Measurements from ENCODE around the gene LRRC41.

The LRRC41 gene

DNA sequence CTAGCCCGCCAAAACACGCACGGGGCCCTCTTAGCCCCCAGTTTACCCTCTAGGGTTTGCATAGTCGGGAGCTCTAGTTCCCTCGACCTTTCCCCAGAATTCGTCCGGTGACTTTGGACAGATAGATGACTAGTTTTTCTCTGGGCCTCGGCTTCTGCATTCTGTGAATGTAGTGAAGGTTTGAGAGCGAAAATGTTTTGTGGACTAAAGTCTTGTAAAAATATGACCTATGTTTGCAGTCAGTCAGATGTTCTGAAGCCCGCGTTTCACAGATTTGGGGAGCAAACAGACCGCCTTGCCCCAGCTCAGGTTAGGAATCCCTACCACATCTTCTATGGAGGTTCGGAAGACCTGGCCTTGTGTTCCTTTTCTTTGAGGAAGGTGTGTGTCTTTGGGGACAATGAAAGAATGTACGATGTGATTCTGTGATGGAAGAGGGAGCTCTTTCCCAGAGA lies 483 bp upstream of the LRRC41 start:
- no peak for DNase-seq (ENCODE audit: insufficient read length, low spot score)
- no peak for FAIRE-seq
- no peak for TF ChIP-seq POLR2AphosphoS5 (IDR thresholded peaks at IDR 0.05; ENCODE audit: low read depth, low read length)
- no peak for TF ChIP-seq PAX5 (IDR thresholded peaks at IDR 0.05; ENCODE audit: insufficient read depth, low read length, severe bottlenecking)
- TF ChIP-seq POLR2A (IDR thresholded peaks at IDR 0.05; ENCODE audit: low read depth, low read length) = no peak
- TF ChIP-seq POU2F2 (IDR thresholded peaks at IDR 0.05; ENCODE audit: low read depth, low read length) = 0 out of 2 replicates have a peak, but pooled peaks have one; percentile 4
- no peak for TF ChIP-seq SPI1 (IDR thresholded peaks at IDR 0.05; ENCODE audit: low read depth, low read length)
- TF ChIP-seq TAF1 (IDR thresholded peaks at IDR 0.05; ENCODE audit: low read depth, low read length) = no peak

DNA sequence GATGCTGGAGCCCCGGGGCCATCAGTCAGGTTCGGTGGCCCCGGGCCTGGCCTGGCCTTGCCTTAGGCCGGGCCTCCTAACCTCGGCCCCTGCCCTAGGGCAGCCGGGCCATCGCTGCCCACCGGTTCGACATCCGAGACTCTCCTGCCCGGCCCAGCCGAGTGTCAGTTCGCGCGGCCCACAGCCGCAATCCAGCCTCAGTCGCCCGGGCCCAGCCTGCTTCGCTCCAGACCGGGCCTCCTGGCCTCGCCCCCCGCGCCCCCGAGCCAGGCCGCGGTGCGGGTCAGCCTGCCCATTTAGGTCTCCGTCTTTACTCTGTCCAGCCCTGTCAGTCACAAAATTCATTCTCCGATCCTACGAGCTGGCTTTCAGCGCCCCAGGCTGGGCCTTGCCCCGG lies 777 bp downstream of the LRRC41 start:
- no peak for FAIRE-seq
- no peak for DNase-seq (ENCODE audit: insufficient read length, low spot score)
- TF ChIP-seq TAF1 (IDR thresholded peaks at IDR 0.05; ENCODE audit: low read depth, low read length) (no peak), POLR2AphosphoS5 (IDR thresholded peaks at IDR 0.05; ENCODE audit: low read depth, low read length) (no peak), POU2F2 (IDR thresholded peaks at IDR 0.05; ENCODE audit: low read depth, low read length) (no peak), POLR2A (IDR thresholded peaks at IDR 0.05; ENCODE audit: low read depth, low read length) (no peak)

DNA sequence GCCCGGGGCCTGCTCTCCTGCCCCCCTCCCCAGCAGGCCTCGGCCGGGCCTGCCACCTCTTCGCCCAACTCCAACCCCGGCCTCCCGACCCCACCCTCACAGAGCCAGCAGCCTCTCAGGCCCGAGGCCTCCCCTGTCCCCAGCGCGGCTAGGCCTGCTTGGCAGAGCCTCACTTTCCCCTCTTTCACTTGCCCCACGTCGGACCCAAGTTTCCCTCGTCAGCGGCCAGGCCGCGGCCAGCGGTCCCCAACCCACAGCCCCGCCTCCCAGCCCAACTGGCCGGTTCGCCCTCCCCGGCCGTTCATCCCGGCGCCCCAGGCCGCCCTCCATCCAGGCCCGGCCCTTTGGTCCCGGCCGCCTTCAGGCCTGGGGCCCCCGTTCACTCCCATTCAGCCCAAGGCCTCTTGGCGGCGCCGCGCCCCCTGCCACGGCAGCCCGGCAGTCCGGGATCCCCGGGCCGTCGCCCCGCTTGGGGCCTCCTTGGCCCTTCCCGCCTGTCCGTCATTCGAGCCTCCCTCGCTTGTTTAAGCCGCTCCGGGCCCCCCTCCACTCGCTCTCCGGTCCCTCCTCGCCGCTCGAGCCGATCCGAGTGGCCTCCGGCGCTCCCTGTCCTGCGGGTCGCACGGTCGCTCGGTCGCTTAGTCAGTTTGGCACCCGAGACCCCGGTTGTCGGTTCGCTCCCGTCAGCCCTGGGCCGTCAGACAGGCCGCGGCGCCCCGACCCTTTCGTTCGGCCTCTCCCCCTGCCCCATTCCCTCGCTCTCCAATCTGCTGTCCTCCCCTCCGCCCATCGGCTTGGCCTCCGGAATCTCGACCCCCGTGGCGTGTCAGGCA lies 1.4 kb downstream of the LRRC41 start:
- DNase-seq (ENCODE audit: insufficient read length, low spot score) = peak; percentile 78
- TF ChIP-seq SPI1 (IDR thresholded peaks at IDR 0.05; ENCODE audit: low read depth, low read length) (no peak), POU2F2 (IDR thresholded peaks at IDR 0.05; ENCODE audit: low read depth, low read length) (no peak)
- FAIRE-seq = peak; percentile 13

DNA sequence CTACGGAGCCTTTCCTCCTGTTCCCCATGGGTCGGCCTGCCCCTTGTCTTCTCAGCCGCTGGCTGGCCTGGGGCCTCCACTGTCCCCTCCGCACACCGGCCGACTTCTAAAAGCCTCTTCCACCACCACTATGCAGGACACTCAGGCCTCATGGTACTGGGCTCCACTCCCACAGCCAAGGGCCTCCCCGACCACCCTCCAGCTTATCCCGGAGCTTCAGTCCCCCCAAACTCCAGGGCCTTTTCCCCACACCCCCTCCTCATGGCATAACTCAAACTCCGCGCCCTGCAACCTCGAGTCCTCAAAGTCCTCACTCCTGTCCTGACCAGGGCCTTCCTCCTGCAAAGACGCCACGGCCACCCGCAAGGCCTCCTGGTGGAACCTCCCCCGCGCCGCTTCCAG lies 2.0 kb downstream of the LRRC41 start:
- TF ChIP-seq PAX5 (IDR thresholded peaks at IDR 0.05; ENCODE audit: insufficient read depth, low read length, severe bottlenecking) (no peak), SPI1 (IDR thresholded peaks at IDR 0.05; ENCODE audit: low read depth, low read length) (no peak), POLR2A (IDR thresholded peaks at IDR 0.05; ENCODE audit: low read depth, low read length) (no peak), POU2F2 (IDR thresholded peaks at IDR 0.05; ENCODE audit: low read depth, low read length) (no peak), POLR2AphosphoS5 (IDR thresholded peaks at IDR 0.05; ENCODE audit: low read depth, low read length) (no peak), TAF1 (IDR thresholded peaks at IDR 0.05; ENCODE audit: low read depth, low read length) (no peak)
- DNase-seq (ENCODE audit: insufficient read length, low spot score) = no peak
- no peak for FAIRE-seq

DNA sequence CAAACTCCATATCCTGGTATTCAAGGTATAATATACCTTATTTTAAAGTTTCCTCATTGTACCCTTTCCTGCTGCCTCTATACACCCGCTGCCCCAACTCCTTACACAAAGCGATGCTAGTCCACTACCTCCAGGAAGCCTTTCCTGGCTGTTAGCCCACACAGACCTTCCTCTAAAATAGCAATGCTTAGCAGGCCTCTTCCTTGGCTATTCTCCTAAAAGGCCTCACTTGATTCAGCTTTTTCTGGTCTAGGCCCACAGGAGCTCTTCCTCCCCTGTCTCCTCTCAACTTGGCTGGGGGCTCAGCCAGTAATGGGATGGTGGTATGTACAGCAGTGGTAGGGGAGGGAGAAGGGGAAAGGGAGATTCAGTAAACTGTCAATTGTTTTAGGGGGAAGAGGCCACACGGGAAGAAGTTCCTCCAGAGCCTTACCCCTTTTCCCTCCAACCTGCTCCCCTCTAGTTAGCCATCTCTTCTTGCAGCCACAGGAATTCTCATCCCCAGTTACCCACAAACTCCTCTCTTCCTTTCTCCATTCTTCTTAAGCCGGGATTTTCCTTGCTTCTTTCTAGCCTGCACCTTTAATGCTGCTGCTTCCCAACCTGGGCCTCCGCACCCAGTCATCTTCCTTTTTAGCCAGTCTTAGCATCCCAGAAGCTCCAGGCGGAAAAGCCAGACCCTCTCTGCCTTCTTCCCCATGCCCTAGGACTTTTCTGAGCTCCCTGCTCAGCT lies 2.6 kb downstream of the LRRC41 start:
- TF ChIP-seq PAX5 (IDR thresholded peaks at IDR 0.05; ENCODE audit: insufficient read depth, low read length, severe bottlenecking) (no peak), POLR2AphosphoS5 (IDR thresholded peaks at IDR 0.05; ENCODE audit: low read depth, low read length) (no peak), POU2F2 (IDR thresholded peaks at IDR 0.05; ENCODE audit: low read depth, low read length) (no peak), TAF1 (IDR thresholded peaks at IDR 0.05; ENCODE audit: low read depth, low read length) (no peak), SPI1 (IDR thresholded peaks at IDR 0.05; ENCODE audit: low read depth, low read length) (no peak), POLR2A (IDR thresholded peaks at IDR 0.05; ENCODE audit: low read depth, low read length) (no peak)
- no peak for DNase-seq (ENCODE audit: insufficient read length, low spot score)
- no peak for FAIRE-seq

DNA sequence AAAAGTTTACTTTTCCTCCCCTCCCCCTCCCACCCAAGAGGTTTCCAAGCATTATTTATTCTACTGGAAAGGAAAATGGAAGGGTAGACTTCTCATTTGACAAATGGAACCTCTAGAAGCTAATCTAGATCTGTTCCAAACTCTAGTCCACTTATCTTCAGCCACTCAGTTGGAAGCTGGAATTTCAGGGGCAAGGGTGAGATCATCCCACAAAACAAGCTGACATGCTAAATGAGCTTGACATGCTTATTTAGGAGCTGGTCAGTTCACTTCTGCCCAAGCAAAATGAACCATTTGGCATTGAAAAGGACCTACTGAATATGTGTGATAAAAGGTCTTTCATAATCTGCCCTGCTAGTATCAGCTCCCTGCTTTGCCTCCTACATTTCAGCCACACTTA lies 5.0 kb downstream of the LRRC41 start:
- DNase-seq (ENCODE audit: insufficient read length, low spot score) = no peak
- TF ChIP-seq SPI1 (IDR thresholded peaks at IDR 0.05; ENCODE audit: low read depth, low read length) (no peak), POU2F2 (IDR thresholded peaks at IDR 0.05; ENCODE audit: low read depth, low read length) (no peak), TAF1 (IDR thresholded peaks at IDR 0.05; ENCODE audit: low read depth, low read length) (no peak), PAX5 (IDR thresholded peaks at IDR 0.05; ENCODE audit: insufficient read depth, low read length, severe bottlenecking) (no peak), POLR2AphosphoS5 (IDR thresholded peaks at IDR 0.05; ENCODE audit: low read depth, low read length) (no peak), POLR2A (IDR thresholded peaks at IDR 0.05; ENCODE audit: low read depth, low read length) (no peak)
- FAIRE-seq = no peak

DNA sequence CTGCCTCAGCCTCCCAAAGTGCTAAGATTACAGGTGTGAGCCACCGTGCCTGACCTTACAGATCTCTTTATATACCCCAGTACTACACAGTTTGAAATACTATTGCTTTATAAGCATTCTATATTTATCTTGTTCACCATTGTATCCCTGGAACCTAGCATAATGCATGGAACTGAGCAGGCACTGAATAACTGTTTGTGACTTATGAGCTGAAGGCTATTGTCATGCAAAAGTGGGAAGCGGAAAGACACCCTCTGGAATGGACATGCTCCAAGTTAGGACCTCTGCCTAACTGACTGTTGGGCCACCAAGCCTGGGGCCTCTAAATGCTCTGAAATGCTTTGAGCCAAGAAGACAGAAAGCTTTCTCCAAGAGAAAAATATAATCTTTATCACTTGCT lies 8.1 kb downstream of the LRRC41 start:
- no peak for DNase-seq (ENCODE audit: insufficient read length, low spot score)
- no peak for FAIRE-seq
- no peak for TF ChIP-seq POLR2A (IDR thresholded peaks at IDR 0.05; ENCODE audit: low read depth, low read length)
- no peak for TF ChIP-seq TAF1 (IDR thresholded peaks at IDR 0.05; ENCODE audit: low read depth, low read length)
- TF ChIP-seq POU2F2 (IDR thresholded peaks at IDR 0.05; ENCODE audit: low read depth, low read length) = no peak
- no peak for TF ChIP-seq POLR2AphosphoS5 (IDR thresholded peaks at IDR 0.05; ENCODE audit: low read depth, low read length)
- no peak for TF ChIP-seq SPI1 (IDR thresholded peaks at IDR 0.05; ENCODE audit: low read depth, low read length)
- TF ChIP-seq PAX5 (IDR thresholded peaks at IDR 0.05; ENCODE audit: insufficient read depth, low read length, severe bottlenecking) = no peak

DNA sequence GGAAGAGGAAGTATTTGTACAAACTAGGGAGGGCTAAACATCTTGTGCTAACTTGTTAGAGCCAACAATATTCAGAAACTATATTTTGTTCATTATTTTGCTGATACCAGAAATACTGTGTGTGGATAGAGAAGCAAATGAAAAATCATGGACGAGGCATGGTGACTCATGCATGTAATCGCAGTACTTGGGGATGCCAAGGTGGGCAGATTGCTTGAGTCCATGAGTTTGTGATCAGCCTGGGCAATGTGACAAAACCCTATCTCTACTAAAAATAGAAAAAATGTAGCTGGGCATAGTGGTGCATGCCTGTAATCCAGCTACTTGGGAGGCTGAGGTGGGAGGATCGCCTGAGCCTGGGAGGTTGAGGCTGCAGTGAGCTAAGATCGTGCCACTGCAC lies 13.4 kb downstream of the LRRC41 start:
- no peak for TF ChIP-seq POLR2AphosphoS5 (IDR thresholded peaks at IDR 0.05; ENCODE audit: low read depth, low read length)
- TF ChIP-seq SPI1 (IDR thresholded peaks at IDR 0.05; ENCODE audit: low read depth, low read length) = no peak
- no peak for TF ChIP-seq TAF1 (IDR thresholded peaks at IDR 0.05; ENCODE audit: low read depth, low read length)
- no peak for TF ChIP-seq POLR2A (IDR thresholded peaks at IDR 0.05; ENCODE audit: low read depth, low read length)
- TF ChIP-seq POU2F2 (IDR thresholded peaks at IDR 0.05; ENCODE audit: low read depth, low read length) = no peak
- TF ChIP-seq PAX5 (IDR thresholded peaks at IDR 0.05; ENCODE audit: insufficient read depth, low read length, severe bottlenecking) = no peak
- no peak for FAIRE-seq

DNA sequence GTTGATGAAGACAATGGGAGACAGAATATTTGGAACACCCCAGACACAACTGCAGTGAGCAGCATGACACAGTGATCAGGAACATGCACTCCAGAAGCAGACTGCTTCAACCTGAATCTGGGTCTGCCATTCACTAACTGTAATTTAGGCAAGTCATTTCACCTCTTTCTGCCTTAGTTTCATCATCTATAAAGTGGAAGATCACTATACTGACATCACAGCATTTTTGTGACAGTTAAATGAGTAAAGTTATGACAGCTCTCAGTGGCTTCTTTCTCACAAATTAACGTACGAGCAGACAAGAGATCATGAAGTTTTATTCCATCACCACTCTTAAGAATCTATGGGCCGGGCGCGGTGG lies 14.3 kb downstream of the LRRC41 start:
- DNase-seq (ENCODE audit: insufficient read length, low spot score) (no peak), FAIRE-seq (no peak)
- no peak for TF ChIP-seq POLR2AphosphoS5 (IDR thresholded peaks at IDR 0.05; ENCODE audit: low read depth, low read length)
- TF ChIP-seq POLR2A (IDR thresholded peaks at IDR 0.05; ENCODE audit: low read depth, low read length) = 0 out of 2 replicates have a peak, but pooled peaks have one; percentile 33

More for the DNA sequence above, 13.4 kb downstream of the LRRC41 start:
- DNase-seq (ENCODE audit: insufficient read length, low spot score) = no peak
